HepG2 (cell line): ENCODE data around the gene SCUBE1.

Experiments used
- CREM ChIP-seq, 2 experiments: sonication (generic) in 1 of 2; formaldehyde crosslinking in 1 of 2; IDR thresholded peaks; 2 replicates each; pipeline versions ENCODE4 v1.4.0 to v1.6.1; 2016 to 2020; ENCODE audit warnings: antibody characterized with exemption in 1 of 2, mild to moderate bottlenecking in 1 of 2, missing genetic modification reagents in 1 of 2
- EHMT2 ChIP-seq: fragments of 200-600 bp; sonication (generic); IDR thresholded peaks from 2 replicates; pipeline ENCODE4 v1.7.0; 2017; ENCODE audit warnings: antibody characterized with exemption, low read depth, low read length, borderline replicate concordance
- EZH2 ChIP-seq: conservative IDR thresholded peaks from 2 replicates; pipeline ENCODE4 v1.6.1; 2012; ENCODE audit warnings: mild to moderate bottlenecking, low read depth, low read length, moderate library complexity
- FOXM1 ChIP-seq: sonication (generic); formaldehyde crosslinking; IDR thresholded peaks from 2 replicates; pipeline ENCODE4 v1.5.0; 2020; ENCODE audit warnings: missing genetic modification reagents
- POLR2A ChIP-seq, 2 experiments: IDR thresholded peaks; 2 replicates each; pipeline ENCODE4 v1.6.1; 2011; ENCODE audit warnings: low read depth in 2 of 2, low read length in 2 of 2, mild to moderate bottlenecking in 1 of 2, moderate library complexity in 1 of 2; ENCODE audit not compliant: insufficient read depth in 1 of 2
- PTBP1 ChIP-seq: fragments of 200-400 bp; formaldehyde crosslinking; IDR thresholded peaks from 2 replicates; pipeline ENCODE4 v1.6.1; 2018; ENCODE audit warnings: low read length, low read depth; ENCODE audit not compliant: poor library complexity, severe bottlenecking
- RAD21 ChIP-seq: fragments of 450-650 bp; formaldehyde crosslinking; IDR thresholded peaks from 2 replicates; pipeline ENCODE4 v1.5.0; 2020; ENCODE audit warnings: mild to moderate bottlenecking
- SP1 ChIP-seq, 2 experiments: fragments of 450-650 bp in 1 of 2; sonication (generic) in 1 of 2; formaldehyde crosslinking in 1 of 2; IDR thresholded peaks; 2 replicates each; pipeline versions ENCODE4 v1.4.0 to v1.6.1; 2016 to 2020; ENCODE audit warnings: missing genetic modification reagents in 1 of 2
- ZKSCAN5 ChIP-seq: sonication (generic); formaldehyde crosslinking; IDR thresholded peaks from 2 replicates; pipeline ENCODE4 v1.5.1; 2020; ENCODE audit warnings: mild to moderate bottlenecking, missing genetic modification reagents
- ZNF224 ChIP-seq: sonication (generic); formaldehyde crosslinking; IDR thresholded peaks from 2 replicates; pipeline ENCODE4 v1.5.0; 2020; ENCODE audit warnings: mild to moderate bottlenecking, missing genetic modification reagents

GRCh38 chr22:43314611-43315010 lies 28.6 kb downstream of the SCUBE1 start:
- TF ChIP-seq SP1 (IDR thresholded peaks at IDR 0.05) (no peak), SP1 (CRISPR knock-in tag; IDR thresholded peaks at IDR 0.05) (no peak), FOXM1 (CRISPR knock-in tag) (no peak), PTBP1 (no peak), EHMT2 (no peak), ZNF224 (CRISPR knock-in tag) (no peak), ZKSCAN5 (CRISPR knock-in tag) (no peak), EZH2 (no peak), POLR2A (IDR thresholded peaks at IDR 0.05; ENCODE audit: insufficient read depth in 1 of 2, low read depth in 2 of 2, low read length in 2 of 2) (no peak), RAD21 (CRISPR knock-in tag) (no peak), CREM (IDR thresholded peaks at IDR 0.05) (no peak), CREM (CRISPR knock-in tag; IDR thresholded peaks at IDR 0.05) (no peak)
